Activated CD4-positive, alpha-beta memory T cell treated with anti-CD3 and anti-CD28 coated beads for 36 hours (primary cell): ENCODE data around the gene HSD17B4. TPM values are rescaled to one million over a fixed set of nuclear protein-coding genes. Genes with fewer than 3 reads are reported as not detected.

Experiments used
- CTCF ChIA-PET: fragments of 350-600 bp; sonication (Branson Sonifier 250); formaldehyde crosslinking; loops from one replicate; lab custom pipeline; 2021; ENCODE audit warnings: antibody characterized with exemption, inconsistent platforms; lab: Charles Lee
- POLR2A ChIA-PET: fragments of 350-600 bp; sonication (Branson Sonifier 250); formaldehyde crosslinking; loops from one replicate; lab custom pipeline; 2021; ENCODE audit warnings: antibody characterized with exemption; lab: Charles Lee
- DNase-seq: peaks from one replicate; pipeline ENCODE4 v3.0.0-alpha.2; 2020
- H3K27ac Mint-ChIP-seq: one replicate; pipeline ENCODE4 v1.8.0; 2021; ENCODE audit warnings: mixed read lengths
- H3K27me3 Mint-ChIP-seq: one replicate; pipeline ENCODE4 v1.8.0; 2021; ENCODE audit warnings: mixed read lengths
- H3K36me3 Mint-ChIP-seq: one replicate; pipeline ENCODE4 v1.8.0; 2021; ENCODE audit warnings: mixed read lengths
- H3K4me1 Mint-ChIP-seq: one replicate; pipeline ENCODE4 v1.8.0; 2021; ENCODE audit warnings: low read depth, mixed read lengths
- H3K4me3 Mint-ChIP-seq: one replicate; pipeline ENCODE4 v1.8.0; 2021; ENCODE audit warnings: mild to moderate bottlenecking, mixed read lengths
- H3K9me3 Mint-ChIP-seq: one replicate; pipeline ENCODE4 v1.8.0; 2021; ENCODE audit warnings: mixed read lengths
- intact Hi-C: fragments of 100-400 bp; cut with micrococcal nuclease; formaldehyde crosslinking; loops from one replicate; pipeline ENCODE4 v1.15.1; 2023
- total RNA-seq, 2 experiments: library from RNA; stranded (reverse); gene quantifications; one replicate each; pipeline ENCODE4 v1.2.3, GENCODE V29; 2021

Gene HSD17B4
- 100 to 1,000 TPM in 1 of 2 experiments, 10 to 100 TPM in 1; 83.2 to 117 TPM for total RNA-seq

DNA sequence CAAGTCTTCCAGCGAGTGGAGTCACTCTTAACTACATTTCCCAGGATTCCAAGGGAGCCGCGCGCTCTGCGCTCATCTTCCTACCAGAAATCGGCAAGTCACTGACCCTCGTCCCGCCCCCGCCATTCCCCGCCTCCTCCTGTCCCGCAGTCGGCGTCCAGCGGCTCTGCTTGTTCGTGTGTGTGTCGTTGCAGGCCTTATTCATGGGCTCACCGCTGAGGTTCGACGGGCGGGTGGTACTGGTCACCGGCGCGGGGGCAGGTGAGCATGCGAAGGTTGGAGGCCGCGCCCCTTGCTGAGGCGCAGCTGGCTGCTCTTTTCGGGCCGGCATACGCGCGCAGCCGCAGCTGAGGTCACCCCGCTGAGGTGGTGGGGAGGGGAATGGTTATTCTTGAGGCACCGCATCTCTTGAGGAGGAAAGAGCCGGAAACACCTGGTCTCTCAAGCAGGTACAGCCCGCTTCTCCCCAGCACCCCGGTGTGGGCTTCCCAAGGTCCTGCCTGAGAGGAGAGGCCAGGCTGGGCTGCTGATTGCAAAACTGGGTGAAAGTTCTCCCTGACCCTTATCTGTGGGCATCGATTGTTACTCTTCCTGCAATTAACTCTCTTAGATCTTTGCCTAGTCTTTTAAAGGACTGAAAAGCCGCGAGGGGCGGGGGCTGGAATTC lies at the start of gene HSD17B4:
TSS of gene HSD17B4 (plus strand) at position 125 of the 667 bp plus-strand sequence. CDS start at position 204, 79 bp downstream.
- ChIA-PET POLR2A (no interaction called here), CTCF (interaction anchor here (1.3 to 2.6 kb wide), 2 partner anchors 41 to 465 kb away, joined by 3 to 15 read pairs; partner anchors contain the start of gene DTWD2)
- Mint-ChIP-seq H3K4me1 (peaks cover 14% of the 10 kb centered on the region), H3K4me3 (peak within 1 kb of the TSS; percentile 92), H3K36me3 (peaks cover 3% of the 10 kb centered on the region), H3K9me3 (no peaks in the 10 kb centered on the region), H3K27ac (peak within 1 kb of the TSS; percentile 79), H3K27me3 (no peaks in the 10 kb centered on the region)
- intact Hi-C loops, result loop anchor here (1.0 to 5.0 kb wide), 3 partner anchors 185 to 464 kb away; partner anchors contain the start of gene DTWD2
- DNase-seq, result peak; percentile 88

GRCh38 chr5:119402555-119402954 lies 49.7 kb upstream of the HSD17B4 start:
- Mint-ChIP-seq H3K9me3 (no peaks in the 10 kb centered on the region), H3K27me3 (no peaks in the 10 kb centered on the region), H3K4me1 (peaks cover 44% of the 10 kb centered on the region), H3K27ac (no peak overlapping the region), H3K36me3 (peaks cover 2% of the 10 kb centered on the region), H3K4me3 (no peak overlapping the region)
- POLR2A ChIA-PET, result no interaction called here
- intact Hi-C loops, result no loop called here
- CTCF ChIA-PET, result interaction anchor here (1.0 to 6.2 kb wide), 2 partner anchors 10 to 68 kb away, joined by 3 to 49 read pairs; no protein-coding TSS in a partner anchor
- no peak for DNase-seq

DNA sequence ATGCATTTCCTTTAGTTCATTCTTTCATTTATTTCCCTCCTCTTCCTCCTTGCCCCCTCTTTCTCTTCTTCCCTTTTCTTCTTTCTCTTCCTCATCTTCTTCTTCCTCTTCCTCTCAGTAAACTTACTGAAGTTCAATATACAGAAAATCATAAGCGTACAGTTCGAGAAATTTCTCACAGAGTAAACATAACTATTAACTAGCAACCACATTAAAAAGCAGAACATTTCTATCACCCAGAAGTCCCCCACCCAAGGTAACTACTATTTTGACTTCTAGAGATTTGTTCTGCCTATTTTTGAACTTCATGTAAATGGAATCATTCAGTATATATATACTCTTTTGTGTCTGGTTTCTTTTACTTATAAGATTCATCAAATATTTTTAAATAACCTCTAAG lies 48.3 kb upstream of the HSD17B4 start:
- H3K27me3 Mint-ChIP-seq, result no peaks in the 10 kb centered on the region
- no peak for DNase-seq
- CTCF ChIA-PET, result interaction anchor here (0.9 to 6.2 kb wide), 2 partner anchors 8 to 31 kb away, joined by 3 to 49 read pairs; no protein-coding TSS in a partner anchor
- intact Hi-C loops, result no loop called here
- no peak overlapping the region for H3K27ac Mint-ChIP-seq
- H3K4me1 Mint-ChIP-seq, result peaks cover 31% of the 10 kb centered on the region
- H3K9me3 Mint-ChIP-seq, result no peaks in the 10 kb centered on the region
- POLR2A ChIA-PET, result no interaction called here
- no peaks in the 10 kb centered on the region for H3K36me3 Mint-ChIP-seq
- H3K4me3 Mint-ChIP-seq, result no peak overlapping the region

GRCh38 chr5:119405419-119405818 lies 46.9 kb upstream of the HSD17B4 start:
- Mint-ChIP-seq H3K36me3 (no peaks in the 10 kb centered on the region), H3K27ac (no peak overlapping the region), H3K27me3 (no peaks in the 10 kb centered on the region), H3K4me3 (no peak overlapping the region), H3K4me1 (peaks cover 30% of the 10 kb centered on the region), H3K9me3 (no peaks in the 10 kb centered on the region)
- no peak for DNase-seq
- ChIA-PET POLR2A (no interaction called here), CTCF (interaction anchor here (2.6 kb wide), 1 partner anchor 418 kb away, joined by 8 read pairs; the partner anchor contains the start of gene DTWD2)
- intact Hi-C loops, result no loop called here

DNA sequence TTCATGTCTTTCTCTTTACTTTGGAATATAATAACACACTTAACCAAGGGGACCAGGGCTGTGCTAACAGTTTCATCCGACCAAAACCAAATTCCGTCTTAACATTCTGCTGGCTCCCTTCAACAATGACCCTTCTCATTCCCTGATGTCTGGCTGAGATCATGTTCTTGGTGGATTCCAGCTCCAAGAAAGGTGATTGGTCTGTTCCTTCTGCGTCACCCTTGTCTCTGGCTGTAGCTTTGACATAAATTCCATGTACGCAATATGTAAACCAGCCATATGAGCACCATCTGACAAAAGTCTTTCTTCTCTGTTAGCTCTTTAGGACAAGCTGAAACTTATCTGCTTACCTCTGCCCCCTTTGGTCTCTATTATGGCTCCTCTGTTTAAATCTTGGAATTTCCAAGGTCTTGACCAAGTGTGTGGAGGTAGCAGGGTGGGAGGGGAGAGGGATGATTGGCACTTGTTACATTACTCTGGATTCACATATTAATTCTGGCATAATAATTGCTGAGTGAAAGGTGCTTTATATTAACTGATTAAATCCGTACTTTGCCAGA lies 45.7 kb upstream of the HSD17B4 start:
- no peaks in the 10 kb centered on the region for H3K27me3 Mint-ChIP-seq
- no peak for DNase-seq
- ChIA-PET CTCF (interaction anchor here (0.9 to 2.6 kb wide), 3 partner anchors 92 to 419 kb away, joined by 3 to 8 read pairs (median 3); partner anchors contain the start of gene DTWD2), POLR2A (no interaction called here)
- H3K27ac Mint-ChIP-seq, result no peak overlapping the region
- peaks cover 41% of the 10 kb centered on the region for H3K4me1 Mint-ChIP-seq
- no peaks in the 10 kb centered on the region for H3K36me3 Mint-ChIP-seq
- intact Hi-C loops, result no loop called here
- H3K9me3 Mint-ChIP-seq, result no peaks in the 10 kb centered on the region
- no peak overlapping the region for H3K4me3 Mint-ChIP-seq

GRCh38 chr5:119409235-119409815 lies 43.0 kb upstream of the HSD17B4 start:
- Mint-ChIP-seq H3K27me3 (no peaks in the 10 kb centered on the region), H3K4me3 (no peak overlapping the region), H3K36me3 (no peaks in the 10 kb centered on the region), H3K9me3 (no peaks in the 10 kb centered on the region), H3K4me1 (peaks cover 37% of the 10 kb centered on the region), H3K27ac (no peak overlapping the region)
- CTCF ChIA-PET, result interaction anchor here (0.7 to 6.2 kb wide), 11 partner anchors 19 to 421 kb away, joined by 3 to 143 read pairs (median 16); partner anchors contain the start of genes DTWD2 and TNFAIP8
- POLR2A ChIA-PET, result interaction anchor here (0.8 kb wide), 2 partner anchors 14 to 53 kb away, joined by 3 read pairs; partner anchors contain the start of gene TNFAIP8
- intact Hi-C loops, result loop anchor here (1.0 kb wide), 1 partner anchor 94 kb away; no protein-coding TSS in a partner anchor
- peak; percentile 39 for DNase-seq

GRCh38 chr5:119410448-119411159 lies 41.7 kb upstream of the HSD17B4 start:
- Mint-ChIP-seq H3K36me3 (no peaks in the 10 kb centered on the region), H3K27ac (peak overlapping the region; percentile 31), H3K9me3 (no peaks in the 10 kb centered on the region), H3K27me3 (no peaks in the 10 kb centered on the region), H3K4me3 (no peak overlapping the region), H3K4me1 (peaks cover 34% of the 10 kb centered on the region)
- CTCF ChIA-PET, result interaction anchor here (0.6 to 6.2 kb wide), 35 partner anchors 9 to 533 kb away, joined by 3 to 143 read pairs (median 9); partner anchors contain the start of genes DTWD2 and TNFAIP8
- intact Hi-C loops, result loop anchor here (1.0 kb wide), 2 partner anchors 13 to 43 kb away; no protein-coding TSS in a partner anchor
- POLR2A ChIA-PET, result interaction anchor here (1.1 to 1.4 kb wide), 2 partner anchors 66 to 340 kb away, joined by 3 read pairs; partner anchors contain the start of gene DMXL1
- peak; percentile 20 for DNase-seq

GRCh38 chr5:119411361-119412278 lies 40.7 kb upstream of the HSD17B4 start:
- peak; percentile 55 for DNase-seq
- Mint-ChIP-seq H3K9me3 (no peaks in the 10 kb centered on the region), H3K27ac (peak overlapping the region; percentile 63), H3K36me3 (no peaks in the 10 kb centered on the region), H3K4me1 (peaks cover 34% of the 10 kb centered on the region), H3K27me3 (no peaks in the 10 kb centered on the region), H3K4me3 (peak overlapping the region; percentile 75)
- ChIA-PET CTCF (interaction anchor here (0.6 to 6.2 kb wide), 65 partner anchors 10 to 1059 kb away, joined by 3 to 143 read pairs (median 6); partner anchors contain the start of genes DTWD2, HSD17B4 and TNFAIP8), POLR2A (interaction anchor here (0.8 to 1.4 kb wide), 5 partner anchors 34 to 341 kb away, joined by 3 to 5 read pairs (median 3); partner anchors contain the start of gene DMXL1)
- intact Hi-C loops, result loop anchor here (1.0 kb wide), 5 partner anchors 44 to 423 kb away; partner anchors contain the start of gene DTWD2

- Mint-ChIP-seq H3K27ac (no peak overlapping the region), H3K27me3 (no peaks in the 10 kb centered on the region), H3K4me1 (peaks cover 34% of the 10 kb centered on the region), H3K4me3 (peak overlapping the region; percentile 75), H3K36me3 (no peaks in the 10 kb centered on the region), H3K9me3 (no peaks in the 10 kb centered on the region)
- CTCF ChIA-PET, result interaction anchor here (0.6 to 6.2 kb wide), 66 partner anchors 10 to 1058 kb away, joined by 3 to 143 read pairs (median 5); partner anchors contain the start of genes DMXL1, DTWD2, HSD17B4 and TNFAIP8
- POLR2A ChIA-PET, result interaction anchor here (0.8 to 1.3 kb wide), 4 partner anchors 35 to 97 kb away, joined by 3 to 5 read pairs (median 3); no protein-coding TSS in a partner anchor
- no peak for DNase-seq
- intact Hi-C loops, result loop anchor here (1.0 kb wide), 5 partner anchors 144 to 424 kb away; partner anchors contain the start of gene DTWD2
Measured at GRCh38 chr5:119412279-119413227, 39.7 kb upstream of the HSD17B4 start.
